HepG2 (cell line): ENCODE results near the gene RASGRF1. TPM values are rescaled to one million over a fixed set of nuclear protein-coding genes. Genes with fewer than 3 reads are reported as not detected.

ENCODE experiments used
- ATAC-seq: fragments of 200-7000 bp; cut with Tn5 transposase; 3 replicates; pipeline ENCODE4 v1.9.1; 2020; ENCODE audit warnings: mild to moderate bottlenecking, moderate library complexity
- BruUV-seq: library from RNA; stranded (reverse); fragments of 400-500 nt; replicated peaks from 2 replicates; lab custom pipeline; 2021; lab: Mats Ljungman, UMichigan
- CTCF ChIA-PET: fragments of 300-600 bp; formaldehyde crosslinking; extraction: SDS; loops from one replicate; lab custom pipeline; 2021; ENCODE audit warnings: low total read pairs, inconsistent platforms, low intra/inter-chr PET ratio; lab: Yijun Ruan, JAX
- POLR2A ChIA-PET: fragments of 350-600 bp; sonication (Branson Sonifier 250); formaldehyde crosslinking; loops from one replicate; lab custom pipeline; 2020; ENCODE audit warnings: antibody characterized with exemption, inconsistent platforms; lab: Yijun Ruan, JAX
- DNase-seq: peaks from one replicate; pipeline ENCODE4 v3.0.0-alpha.2; 2015; ENCODE audit warnings: low spot score
- FAIRE-seq: peaks from 3 replicates; lab custom pipeline; 2011; peaks lifted over from hg19 to GRCh38; lab: Jason Lieb, UNC
- H2AFZ ChIP-seq: one replicate; pipeline ENCODE4 v1.6.1; 2011; ENCODE audit warnings: low read length, inconsistent platforms
- H3K27ac ChIP-seq: fragments of 300-600 bp; 3 replicates; pipeline ENCODE4 v1.8.0; 2011; ENCODE audit warnings: mixed run types, mild to moderate bottlenecking, mixed read lengths, low read length, inconsistent platforms; ENCODE audit not compliant: insufficient read depth; ENCODE audit errors: extremely low read length
- H3K27me3 ChIP-seq, 2 experiments: fragments of 200-600 bp in 1 of 2; 2 replicates in 1 of 2; 3 replicates in 1 of 2; pipeline versions ENCODE4 v1.6.0 to v1.8.0; 2011; ENCODE audit warnings: low read length in 2 of 2, mild to moderate bottlenecking in 2 of 2, moderate library complexity in 2 of 2, inconsistent platforms in 1 of 2; ENCODE audit not compliant: insufficient read depth in 2 of 2, control insufficient read depth in 1 of 2
- H3K36me3 ChIP-seq, 2 experiments: fragments of 200-600 bp in 1 of 2; replicated peaks in 1 of 2; 2 replicates in 1 of 2; 3 replicates in 1 of 2; pipeline versions ENCODE4 v1.5.1 to v1.8.0; 2011; ENCODE audit warnings: low read length in 2 of 2, inconsistent platforms in 1 of 2; ENCODE audit not compliant: insufficient read depth in 2 of 2, control insufficient read depth in 1 of 2
- H3K4me1 ChIP-seq: 2 replicates; pipeline ENCODE4 v1.5.1; 2012; ENCODE audit warnings: low read length, inconsistent platforms; ENCODE audit not compliant: insufficient read depth
- H3K4me2 ChIP-seq: 2 replicates; pipeline ENCODE4 v1.6.0; 2011; ENCODE audit warnings: low read depth, low read length, inconsistent platforms
- H3K4me3 ChIP-seq, 3 experiments: fragments of 200-600 bp in 1 of 3; sonication (generic), shearing (Covaris generic) in 1 of 3; replicated peaks in 1 of 3; 2 replicates each; pipeline ENCODE4 v1.5.1; 2011 to 2016; ENCODE audit warnings: low read length in 3 of 3, inconsistent platforms in 2 of 3, low read depth in 2 of 3, mild to moderate bottlenecking in 2 of 3, control low read depth in 1 of 3, mixed read lengths in 1 of 3; ENCODE audit not compliant: insufficient read depth in 1 of 3
- H3K79me2 ChIP-seq: one replicate; pipeline ENCODE4 v1.6.1; 2011; ENCODE audit warnings: low read length, inconsistent platforms; ENCODE audit not compliant: insufficient read depth
- H3K9ac ChIP-seq: 2 replicates; pipeline ENCODE4 v1.6.0; 2011; ENCODE audit warnings: mild to moderate bottlenecking, low read depth, low read length, inconsistent platforms; ENCODE audit not compliant: insufficient read depth
- H3K9me3 ChIP-seq: 2 replicates; pipeline ENCODE4 v1.5.1; 2012; ENCODE audit warnings: mild to moderate bottlenecking, low read length
- H4K20me1 ChIP-seq: 2 replicates; pipeline ENCODE4 v1.6.0; 2011; ENCODE audit warnings: inconsistent platforms, mild to moderate bottlenecking, low read length, moderate library complexity; ENCODE audit not compliant: insufficient read depth
- DNMT3B ChIP-seq: conservative IDR thresholded peaks from 2 replicates; pipeline ENCODE4 v1.6.1; 2016; ENCODE audit warnings: missing biosample characterization, control low read depth
- FIP1L1 ChIP-seq: fragments of 200-400 bp; formaldehyde crosslinking; IDR thresholded peaks from 2 replicates; pipeline ENCODE4 v1.6.1; 2018; ENCODE audit warnings: low read depth, mild to moderate bottlenecking, low read length, moderate library complexity, borderline replicate concordance; ENCODE audit not compliant: insufficient read depth
- PHF21A ChIP-seq: sonication (generic); formaldehyde crosslinking; IDR thresholded peaks from 2 replicates; pipeline ENCODE4 v1.5.0; 2020; ENCODE audit warnings: mild to moderate bottlenecking, missing genetic modification reagents
- RCOR2 ChIP-seq: IDR thresholded peaks from 2 replicates; pipeline ENCODE4 v1.6.1; 2016; ENCODE audit warnings: missing biosample characterization, missing genetic modification reagents
- ZHX2 ChIP-seq, 2 experiments: sonication (generic) in 1 of 2; formaldehyde crosslinking in 1 of 2; IDR thresholded peaks; 2 replicates each; pipeline versions ENCODE4 v1.6.1 to v1.9.0; 2014 to 2022; ENCODE audit warnings: antibody characterized with exemption in 1 of 2, borderline replicate concordance in 1 of 2, inconsistent platforms in 1 of 2, low read depth in 1 of 2, missing genetic modification reagents in 1 of 2
- ZNF136 ChIP-seq: sonication (generic); formaldehyde crosslinking; IDR thresholded peaks from 2 replicates; pipeline ENCODE4 v1.8.1; 2022; ENCODE audit warnings: low read depth, mild to moderate bottlenecking, moderate library complexity, missing genetic modification reagents
- ZNF17 ChIP-seq: sonication (generic); formaldehyde crosslinking; IDR thresholded peaks from 2 replicates; pipeline ENCODE4 v1.5.0; 2020; ENCODE audit warnings: mild to moderate bottlenecking, missing genetic modification reagents
- ZNF414 ChIP-seq: sonication (generic); formaldehyde crosslinking; IDR thresholded peaks from 2 replicates; pipeline ENCODE4 v1.5.0; 2020; ENCODE audit warnings: missing genetic modification reagents
- WGBS: methylation state at CpG from one replicate; pipeline ENCODE4 v1.1.6; 2017; ENCODE audit warnings: low lambda C conversion rate; 5-methylcytosine and 5-hydroxymethylcytosine counted together
- in situ Hi-C: cut with HindIII; loops from 2 replicates; pipeline ENCODE4 v1.10.0; 2017; ENCODE audit warnings: low pct_unique_long_range_greater_than_20kb; ENCODE audit not compliant: extremely low pct_ligation_motif_present
- intact Hi-C: fragments of 100-400 bp; cut with micrococcal nuclease; formaldehyde crosslinking; loops from one replicate; pipeline ENCODE4 v1.10.0; 2022; ENCODE audit not compliant: unreplicated experiment
- polyA plus RNA-seq, 8 experiments: library from polyadenylated mRNA; depleted of rRNA in 3 of 8; stranded (reverse) in 7 of 8; unstranded in 1 of 8; fragments of >200 nt; fragmentation: Illumina TruSeq in 4 of 8; extraction: Trizol in 4 of 8; gene quantifications; 2 replicates each; pipeline versions ENCODE4 v1.2.1 to v1.2.3, GENCODE V29; 2011 to 2016; ENCODE audit warnings: low read depth in 4 of 8, missing spikeins in 1 of 8, mixed read lengths in 1 of 8; ENCODE audit not compliant: insufficient read depth in 1 of 8
- total RNA-seq, 5 experiments: library from RNA; depleted of rRNA; stranded (reverse); fragments of >200 nt; fragmentation: Illumina TruSeq; extraction: Trizol; gene quantifications; 2 replicates each; pipeline ENCODE4 v1.2.3, GENCODE V29; 2016; ENCODE audit warnings: low read depth in 1 of 5

The RASGRF1 gene
- total and polyA plus RNA-seq, 2 of the 13 experiments (the other 11 are each of a cell fraction or from before 2014, with no cell fraction given): 0.55 to 3.0 TPM

GRCh38 chr15:79066391-79067071 is 24.0 kb downstream of the RASGRF1 start:
- no peak overlapping the region for H3K4me2 ChIP-seq
- no peak overlapping the region for H3K9ac ChIP-seq
- no peak for FAIRE-seq
- in situ Hi-C loops: no loop called here
- H3K36me3 ChIP-seq: no peaks in the 10 kb centered on the region
- H3K79me2 ChIP-seq: no peaks in the 10 kb centered on the region
- H2AFZ ChIP-seq: no peak overlapping the region
- H3K27ac ChIP-seq: no peak overlapping the region
- ChIA-PET CTCF (no interaction called here), POLR2A (no interaction called here)
- BruUV-seq: no TSS peak
- H3K4me1 ChIP-seq: peaks cover 11% of the 10 kb centered on the region
- intact Hi-C loops: no loop called here
- 22% methylated on average over 6 of the region's 6 CpGs for WGBS
- no peak for TF ChIP-seq ZNF136 (CRISPR knock-in tag)
- TF ChIP-seq ZNF414 (CRISPR knock-in tag): no peak
- no peak for TF ChIP-seq DNMT3B (CRISPR knock-in tag)
- no peak for TF ChIP-seq PHF21A
- no peak for TF ChIP-seq FIP1L1
- TF ChIP-seq ZNF17 (CRISPR knock-in tag): no peak
- no peak for TF ChIP-seq ZHX2 (IDR thresholded peaks at IDR 0.05; ENCODE audit: low read depth)
- TF ChIP-seq ZHX2 (CRISPR knock-in tag; IDR thresholded peaks at IDR 0.05; ENCODE audit: borderline replicate concordance): no peak
- TF ChIP-seq RCOR2 (CRISPR knock-in tag): no peak
- H3K27me3 ChIP-seq: peaks cover 0 to 3% of the 10 kb centered on the region in 2 experiments; a peak in 1 of 5 replicates
- H4K20me1 ChIP-seq: no peaks in the 10 kb centered on the region
- 0 out of 3 replicates have a peak, but pooled peaks have one; percentile 23 for ATAC-seq
- H3K9me3 ChIP-seq: no peaks in the 10 kb centered on the region
- DNase-seq: no peak
- H3K4me3 ChIP-seq: no peak overlapping the region
